Testis (tissue), 2 donors: ENCODE measurements around the gene MED12L.

Experiments
- CTCF ChIP-seq, 3 experiments: fragments of 450-650 bp in 2 of 3; fragments of 200-600 bp in 1 of 3; sonication (generic) in 1 of 3; IDR thresholded peaks; one replicate each; pipeline ENCODE4 v1.5.1; 2016 to 2019; ENCODE audit warnings: antibody characterized with exemption in 3 of 3, mild to moderate bottlenecking in 2 of 3, moderate library complexity in 1 of 3
- POLR2A ChIP-seq: fragments of 450-650 bp; IDR thresholded peaks from one replicate; pipeline ENCODE4 v1.6.1; 2017; ENCODE audit warnings: antibody characterized with exemption, mild to moderate bottlenecking, moderate library complexity

DNA sequence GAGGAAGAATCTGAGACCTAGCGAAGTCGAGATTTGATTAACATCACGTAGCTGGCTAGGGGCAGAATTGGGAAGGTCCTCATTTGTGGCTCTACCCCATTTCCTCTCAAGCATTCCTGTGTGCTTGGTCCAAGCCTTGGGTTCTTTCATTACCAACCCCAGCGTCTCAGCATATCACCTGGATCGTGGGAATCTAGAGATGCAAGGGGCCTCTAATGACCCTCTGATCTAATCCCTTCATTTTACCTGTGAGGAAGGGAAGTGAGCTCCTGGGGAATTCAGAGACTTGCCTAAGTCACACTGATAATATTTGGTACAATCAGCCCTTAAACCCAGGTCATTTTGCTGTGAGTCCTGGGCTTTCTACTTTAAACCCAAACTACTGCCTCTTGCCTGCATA, 229.1 kb downstream of the MED12L start:
- TF ChIP-seq POLR2A (no peak), CTCF (IDR thresholded peaks at IDR 0.05) (no peak)
